HG03558 (cell line): Measurements from ENCODE around the gene FCHO2.

Source experiments
- ATAC-seq: cut with Tn5 transposase; IDR thresholded peaks from one replicate; pipeline ENCODE4 v1.9.1; 2021; ENCODE audit warnings: moderate number of reproducible peaks; ENCODE audit not compliant: unreplicated experiment; ENCODE audit errors: extremely low read depth

Gene FCHO2

GRCh38 chr5:73027816-73028215 lies 72.0 kb downstream of the FCHO2 start:
- ATAC-seq: no peak

DNA sequence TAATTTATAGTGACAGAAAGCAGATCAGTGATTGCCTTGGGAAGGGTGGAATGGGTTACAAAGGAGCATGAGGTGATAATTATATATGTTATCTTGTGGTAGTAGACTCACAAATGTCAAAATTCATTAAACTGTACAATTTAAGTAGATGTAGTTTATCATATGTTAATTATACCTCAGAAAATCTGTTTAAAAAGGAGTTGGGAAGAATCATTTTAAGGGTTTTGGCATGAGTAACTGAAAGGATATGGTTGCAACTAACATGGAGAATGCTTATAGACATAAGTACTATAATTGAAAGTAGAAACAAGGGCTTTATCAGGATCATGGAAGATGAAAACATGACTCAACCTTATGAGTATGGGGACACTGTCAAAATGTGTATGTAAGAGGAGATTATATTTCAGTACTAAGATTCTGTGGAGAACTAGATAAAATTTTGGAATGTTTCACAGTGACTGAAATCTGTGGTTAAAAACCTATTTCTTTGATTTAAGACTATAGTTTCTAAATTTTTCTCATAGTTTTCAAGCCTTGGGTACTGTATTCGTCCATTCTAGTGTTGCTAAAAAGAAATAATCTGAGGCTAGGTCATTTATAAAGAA lies 73.3 kb downstream of the FCHO2 start:
- ATAC-seq: no peak

DNA sequence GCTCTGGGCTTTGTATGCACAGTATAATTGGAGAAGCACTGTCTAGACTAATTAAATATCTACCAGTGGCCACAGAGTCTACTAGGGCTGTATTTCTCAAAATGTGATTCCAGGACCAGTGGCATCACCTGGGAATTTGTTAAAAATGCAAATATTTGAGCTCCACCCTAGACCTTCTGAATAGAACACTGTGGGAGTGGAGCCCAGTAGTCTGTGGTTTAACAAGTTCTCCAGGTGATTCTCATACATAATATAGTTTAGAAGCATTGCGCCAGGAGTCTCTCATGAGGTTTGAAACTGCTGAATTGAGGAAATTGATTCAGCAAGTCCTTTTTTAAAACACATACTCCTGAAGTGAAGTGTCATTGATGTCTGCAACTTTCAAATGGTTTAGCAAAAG lies 74.7 kb downstream of the FCHO2 start:
- ATAC-seq: no peak

DNA sequence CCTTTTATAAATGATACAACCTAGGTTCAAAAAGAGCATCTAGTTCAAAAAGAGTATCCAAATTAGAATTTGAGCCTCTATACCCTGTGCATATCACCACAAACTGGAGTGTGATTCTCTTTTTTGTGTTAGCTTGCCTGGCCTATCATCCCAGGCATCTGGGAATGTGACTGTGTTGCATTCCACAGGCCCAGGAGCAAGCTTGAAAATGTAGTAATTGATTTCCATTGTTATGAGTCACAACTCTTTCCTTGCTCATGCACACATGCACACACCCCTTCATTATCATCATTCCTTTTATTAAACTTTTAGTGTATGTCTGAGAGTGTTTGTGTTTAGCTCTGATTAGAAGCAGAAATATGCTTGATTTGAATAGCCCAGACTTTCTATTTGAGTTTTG lies 75.2 kb downstream of the FCHO2 start:
- no peak for ATAC-seq

GRCh38 chr5:73031839-73032238 lies 76.0 kb downstream of the FCHO2 start:
- no peak for ATAC-seq

DNA sequence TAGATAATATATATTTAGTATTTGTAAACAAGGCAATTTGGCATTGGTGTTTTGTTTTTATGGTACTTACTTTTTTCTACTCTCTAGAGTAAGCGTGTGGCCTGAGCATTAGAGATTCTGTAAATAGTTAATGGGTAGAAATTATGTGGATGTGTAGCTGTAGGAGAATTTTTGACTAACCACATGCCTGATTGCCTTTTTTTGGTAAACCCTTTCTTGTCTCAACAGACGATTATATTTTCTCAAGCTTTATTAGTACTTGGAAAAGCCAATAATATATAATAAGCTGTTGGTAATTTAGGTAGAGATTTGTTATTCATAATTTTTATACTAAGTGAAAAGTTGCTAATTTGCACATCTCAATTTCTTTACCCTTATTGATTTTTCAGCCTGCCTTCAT lies 76.8 kb downstream of the FCHO2 start:
- ATAC-seq: no peak

GRCh38 chr5:73037545-73037944 lies 81.7 kb downstream of the FCHO2 start:
- no peak for ATAC-seq

GRCh38 chr5:73039082-73039481 lies 83.2 kb downstream of the FCHO2 start:
- no peak for ATAC-seq

GRCh38 chr5:73042993-73043392 lies 87.2 kb downstream of the FCHO2 start:
- no peak for ATAC-seq

- no peak for ATAC-seq
Observed at GRCh38 chr5:73044546-73044945, 88.7 kb downstream of the FCHO2 start.

DNA sequence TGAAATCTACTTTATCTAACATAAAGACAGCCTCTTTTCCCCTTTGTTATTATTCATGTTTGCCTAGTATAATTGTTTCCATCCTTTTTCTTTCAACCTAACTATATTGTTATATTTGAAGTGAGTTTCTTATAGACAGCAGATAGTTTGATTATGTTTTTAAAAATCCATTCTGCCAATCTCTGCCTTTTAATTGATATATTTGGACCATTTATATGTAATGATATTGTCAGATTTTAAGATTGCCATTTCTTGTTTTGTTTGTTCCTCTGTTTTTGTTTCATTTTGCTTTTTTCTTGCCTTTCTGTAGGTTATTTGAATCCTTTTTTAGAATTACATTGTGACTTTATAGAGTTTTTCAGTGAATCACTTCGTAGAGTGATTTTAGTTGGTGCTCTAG lies 89.8 kb downstream of the FCHO2 start:
- ATAC-seq: no peak

DNA sequence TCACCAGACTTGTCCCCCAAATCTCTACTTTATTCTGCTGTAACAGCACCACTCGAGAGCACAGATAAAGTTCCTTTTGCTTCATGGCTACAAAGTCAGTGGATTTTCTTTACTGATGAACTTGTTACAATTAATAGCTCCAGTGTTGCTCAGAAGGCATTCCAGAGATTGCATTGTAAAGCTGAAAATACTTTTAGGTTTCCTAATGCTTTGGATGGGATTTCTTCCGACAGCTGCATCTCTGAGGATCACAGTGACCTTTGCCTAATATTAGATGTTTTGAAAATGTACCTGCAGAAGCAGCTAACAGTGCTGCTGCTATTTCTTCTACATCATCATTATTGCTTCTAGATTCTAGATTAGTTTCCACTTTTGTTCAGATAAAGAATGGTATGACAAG lies 105.8 kb downstream of the FCHO2 start:
- no peak for ATAC-seq

DNA sequence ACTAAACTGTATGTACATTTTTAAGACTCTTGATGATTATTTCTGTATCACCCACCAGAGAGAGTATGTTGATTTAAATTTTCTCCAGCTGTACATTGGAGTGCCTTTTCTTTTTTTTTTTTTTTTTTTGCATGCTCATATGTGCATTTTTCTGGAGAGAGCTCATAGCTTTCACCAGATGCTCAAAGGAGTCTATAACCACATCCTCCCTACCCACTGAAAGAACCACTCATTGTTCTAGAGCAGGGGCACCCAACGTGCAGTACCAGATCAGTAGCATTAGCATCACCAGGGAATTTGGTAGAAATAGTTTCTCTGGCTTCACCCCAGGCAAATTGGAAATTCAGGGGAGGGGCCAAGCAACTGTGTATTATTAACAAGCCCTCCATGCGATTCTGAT lies 110.6 kb downstream of the FCHO2 start:
- no peak for ATAC-seq

DNA sequence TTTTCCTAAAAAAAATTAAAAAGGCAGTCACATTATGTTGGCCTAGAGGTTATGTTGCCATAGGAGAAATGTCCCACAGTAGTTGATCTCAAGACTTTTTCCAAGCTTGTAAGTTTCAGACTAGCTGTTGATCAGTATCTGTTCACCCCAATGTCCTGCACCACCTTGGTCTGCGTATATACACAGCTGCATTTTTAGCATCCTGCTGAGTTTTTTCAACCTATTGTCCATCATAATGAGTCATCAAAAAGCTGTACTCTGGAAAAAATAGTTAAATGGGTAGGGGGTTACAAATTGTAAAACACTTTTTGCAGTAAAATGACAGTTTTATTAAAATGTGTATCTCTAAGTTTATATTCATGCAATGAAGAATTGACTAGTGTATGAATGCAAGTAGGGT lies 111.4 kb downstream of the FCHO2 start:
- ATAC-seq: no peak

- no peak for ATAC-seq
Observed at GRCh38 chr5:73081093-73081492, 125.3 kb downstream of the FCHO2 start.

DNA sequence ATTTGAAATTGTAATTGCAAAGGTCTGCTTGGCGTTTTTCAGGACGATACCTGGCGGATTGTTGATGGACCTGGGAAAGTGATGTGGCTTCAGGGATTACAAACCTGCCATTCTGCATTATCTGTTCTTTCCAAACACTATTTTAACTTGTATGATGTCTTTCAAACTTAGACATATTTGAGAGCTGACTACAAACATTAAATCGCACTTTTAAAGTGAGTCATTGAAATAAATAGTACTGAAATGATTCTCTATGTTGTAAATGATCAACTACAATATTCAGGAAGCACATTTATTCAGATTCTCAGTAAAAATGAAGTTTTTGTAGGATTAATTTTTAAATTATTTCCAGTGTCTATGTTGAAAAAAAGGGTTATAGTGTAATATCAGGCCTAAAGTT lies 132.2 kb downstream of the FCHO2 start:
- ATAC-seq: no peak

GRCh38 chr5:73093943-73094342 lies 138.1 kb downstream of the FCHO2 start:
- ATAC-seq: no peak

GRCh38 chr5:73094415-73094814 lies 138.6 kb downstream of the FCHO2 start:
- no peak for ATAC-seq

- ATAC-seq: no peak
Observed at GRCh38 chr5:73095564-73096238, 139.9 kb downstream of the FCHO2 start.

DNA sequence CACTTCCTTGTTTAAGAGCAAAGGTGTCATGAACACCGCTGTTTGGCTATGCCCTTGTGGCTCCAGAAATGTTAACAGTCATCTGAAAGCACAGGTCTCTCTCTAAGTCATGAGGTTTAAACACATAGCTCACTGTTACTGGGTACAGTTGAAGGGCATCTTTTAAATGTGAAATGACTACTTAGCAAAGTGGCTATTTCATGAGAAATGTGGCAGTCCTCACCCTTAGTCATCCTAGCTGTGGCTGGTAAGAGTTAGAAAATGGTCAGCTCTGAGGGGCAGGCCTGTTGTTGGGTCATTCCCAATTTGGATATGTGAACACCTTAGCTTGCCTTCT lies 140.4 kb downstream of the FCHO2 start:
- ATAC-seq: no peak

- no peak for ATAC-seq
Observed at GRCh38 chr5:73097740-73098139, 141.9 kb downstream of the FCHO2 start.

DNA sequence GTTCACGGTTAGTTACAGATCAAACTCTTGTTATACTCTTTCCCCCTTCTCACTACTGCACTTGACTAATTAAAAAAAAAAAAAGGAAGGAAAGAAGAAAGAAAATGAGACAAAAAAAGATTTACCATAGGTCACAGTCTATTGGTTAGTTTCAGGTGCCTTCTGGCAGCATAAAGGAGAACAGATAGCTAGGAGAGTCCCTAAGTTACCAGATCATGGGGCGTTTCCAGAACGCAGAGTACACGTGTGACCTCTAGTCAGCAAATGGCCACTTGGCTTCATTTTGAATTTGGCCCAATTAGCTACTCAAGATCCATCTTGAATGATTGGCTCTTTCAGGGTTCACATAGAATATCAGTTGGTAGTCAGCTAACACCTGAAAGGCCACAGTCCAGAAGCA lies 144.3 kb downstream of the FCHO2 start:
- ATAC-seq: no peak
